Measurements from ENCODE around the gene OSBPL1A.

Gene OSBPL1A

GRCh38 chr18:24187049-24187448, 210.6 kb downstream of the OSBPL1A start:
- no peak overlapping the region for H3K4me3 ChIP-seq (replicated peaks; ENCODE audit: low read depth, low read length)
- no peaks in the 10 kb centered on the region for H3K36me3 ChIP-seq (ENCODE audit: control insufficient read depth, insufficient read depth, low read length)
- peaks cover 2% of the 10 kb centered on the region; the same call in 1 of the 2 replicates for H3K27me3 ChIP-seq (replicated peaks; ENCODE audit: control insufficient read depth, insufficient read depth, low read length)
- TF ChIP-seq CTCF (IDR thresholded peaks at IDR 0.05; ENCODE audit: insufficient read depth, low read length, poor library complexity, severe bottlenecking): no peak
- no peak for DNase-seq (ENCODE audit: extremely low read depth, insufficient read length)

- no peak overlapping the region for H3K4me3 ChIP-seq (replicated peaks; ENCODE audit: low read depth, low read length)
- no peak for TF ChIP-seq CTCF (IDR thresholded peaks at IDR 0.05; ENCODE audit: insufficient read depth, low read length, poor library complexity, severe bottlenecking)
- DNase-seq (ENCODE audit: extremely low read depth, insufficient read length): no peak
- no peaks in the 10 kb centered on the region for H3K36me3 ChIP-seq (ENCODE audit: control insufficient read depth, insufficient read depth, low read length)
- H3K27me3 ChIP-seq (replicated peaks; ENCODE audit: control insufficient read depth, insufficient read depth, low read length): no peaks in the 10 kb centered on the region
These were observed 211.8 kb downstream of the OSBPL1A start for GRCh38 chr18:24185805-24186204.

GRCh38 chr18:24181806-24182205, 215.8 kb downstream of the OSBPL1A start:
- H3K27me3 ChIP-seq (replicated peaks; ENCODE audit: control insufficient read depth, insufficient read depth, low read length): no peaks in the 10 kb centered on the region
- no peak for DNase-seq (ENCODE audit: extremely low read depth, insufficient read length)
- H3K36me3 ChIP-seq (ENCODE audit: control insufficient read depth, insufficient read depth, low read length): no peaks in the 10 kb centered on the region
- H3K4me3 ChIP-seq (replicated peaks; ENCODE audit: low read depth, low read length): no peak overlapping the region
- no peak for TF ChIP-seq CTCF (IDR thresholded peaks at IDR 0.05; ENCODE audit: insufficient read depth, low read length, poor library complexity, severe bottlenecking)

GRCh38 chr18:24180048-24180447, 217.6 kb downstream of the OSBPL1A start:
- no peak overlapping the region for H3K4me3 ChIP-seq (replicated peaks; ENCODE audit: low read depth, low read length)
- TF ChIP-seq CTCF (IDR thresholded peaks at IDR 0.05; ENCODE audit: insufficient read depth, low read length, poor library complexity, severe bottlenecking): no peak
- H3K27me3 ChIP-seq (replicated peaks; ENCODE audit: control insufficient read depth, insufficient read depth, low read length): no peaks in the 10 kb centered on the region
- no peak for DNase-seq (ENCODE audit: extremely low read depth, insufficient read length)
- no peaks in the 10 kb centered on the region for H3K36me3 ChIP-seq (ENCODE audit: control insufficient read depth, insufficient read depth, low read length)

GRCh38 chr18:24177499-24178133, 220.0 kb downstream of the OSBPL1A start:
- H3K27me3 ChIP-seq (replicated peaks; ENCODE audit: control insufficient read depth, insufficient read depth, low read length): no peaks in the 10 kb centered on the region
- H3K4me3 ChIP-seq (replicated peaks; ENCODE audit: low read depth, low read length): no peak overlapping the region
- DNase-seq (ENCODE audit: extremely low read depth, insufficient read length): no peak
- TF ChIP-seq CTCF (IDR thresholded peaks at IDR 0.05; ENCODE audit: insufficient read depth, low read length, poor library complexity, severe bottlenecking): no peak
- no peaks in the 10 kb centered on the region for H3K36me3 ChIP-seq (ENCODE audit: control insufficient read depth, insufficient read depth, low read length)
